ENCODE measurements around the gene ISG20.

The ISG20 gene

GRCh38 chr15:88650556-88650955 is 11.7 kb downstream of the ISG20 start:
- no peak for TF ChIP-seq CTCF (IDR thresholded peaks at IDR 0.05; ENCODE audit: low read depth, low read length)
- H3K4me3 ChIP-seq (ENCODE audit: low read depth, low read length) = no peak overlapping the region

DNA sequence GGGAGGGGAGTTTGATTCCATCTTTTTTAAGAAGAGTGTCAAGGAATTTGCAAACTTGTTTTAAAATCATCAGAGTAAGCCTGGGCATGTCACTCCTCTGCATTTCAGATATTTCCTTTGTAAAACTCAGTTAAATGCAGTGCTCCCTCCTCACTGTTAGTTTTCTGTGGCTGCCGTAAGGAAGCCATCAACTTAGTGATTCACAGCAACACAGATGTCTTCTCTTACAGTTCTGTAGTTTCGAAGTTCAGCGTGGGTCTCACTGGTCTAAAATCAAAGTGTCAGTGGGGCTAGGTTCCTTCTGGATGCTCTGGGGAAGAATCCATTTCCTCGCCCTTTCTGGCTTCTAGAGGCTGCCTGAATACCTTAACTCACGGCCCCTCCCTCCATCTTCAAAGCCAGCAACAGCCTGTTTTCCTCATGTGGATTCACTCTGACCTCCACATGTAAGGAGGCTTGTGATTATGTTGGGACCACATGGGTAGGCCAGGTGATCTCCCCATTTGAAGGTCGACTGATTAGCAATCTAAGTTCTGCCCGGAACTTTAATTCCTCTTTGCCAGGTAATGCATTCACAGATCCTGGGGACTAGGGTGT is 12.4 kb downstream of the ISG20 start:
- no peak for TF ChIP-seq CTCF (IDR thresholded peaks at IDR 0.05; ENCODE audit: low read depth, low read length)

DNA sequence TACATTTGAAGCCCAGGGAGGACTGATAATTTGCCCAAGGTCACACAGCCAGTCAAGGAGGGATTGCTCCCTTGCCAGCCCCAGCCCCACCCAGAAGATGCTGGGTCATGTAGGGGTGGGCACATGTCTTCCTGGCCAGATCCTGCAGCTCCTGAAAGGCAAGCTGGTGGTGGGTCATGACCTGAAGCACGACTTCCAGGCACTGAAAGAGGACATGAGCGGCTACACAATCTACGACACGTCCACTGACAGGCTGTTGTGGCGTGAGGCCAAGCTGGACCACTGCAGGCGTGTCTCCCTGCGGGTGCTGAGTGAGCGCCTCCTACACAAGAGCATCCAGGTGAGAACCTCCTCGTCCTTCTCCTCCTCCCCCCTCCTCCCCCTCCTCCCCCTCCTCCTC is 13.2 kb downstream of the ISG20 start:
- TF ChIP-seq CTCF (IDR thresholded peaks at IDR 0.05; ENCODE audit: low read depth, low read length) = no peak
- no peak overlapping the region for H3K4me3 ChIP-seq (ENCODE audit: low read depth, low read length)

More for the DNA sequence above, 12.4 kb downstream of the ISG20 start:
- no peak overlapping the region for H3K4me3 ChIP-seq (ENCODE audit: low read depth, low read length)

- no peak for TF ChIP-seq CTCF (IDR thresholded peaks at IDR 0.05; ENCODE audit: low read depth, low read length)
- H3K4me3 ChIP-seq (ENCODE audit: low read depth, low read length) = no peak overlapping the region
Observed at GRCh38 chr15:88652456-88653199, 13.8 kb downstream of the ISG20 start.

- no peak for TF ChIP-seq CTCF (IDR thresholded peaks at IDR 0.05; ENCODE audit: low read depth, low read length)
- no peak overlapping the region for H3K4me3 ChIP-seq (ENCODE audit: low read depth, low read length)
Observed at GRCh38 chr15:88653200-88654064, 14.6 kb downstream of the ISG20 start.

- TF ChIP-seq CTCF (IDR thresholded peaks at IDR 0.05; ENCODE audit: low read depth, low read length) = no peak
- no peak overlapping the region for H3K4me3 ChIP-seq (ENCODE audit: low read depth, low read length)
Observed at GRCh38 chr15:88654430-88655102, 15.8 kb downstream of the ISG20 start.

Data from WI38 (cell line).